A172 (cell line): ENCODE results near the gene ILKAP. TPM values are rescaled to one million over a fixed set of nuclear protein-coding genes. Genes with fewer than 3 reads are reported as not detected.
"Not testable (repeated sequence)": the region's sequence is repeated elsewhere in the genome, so short reads cannot be mapped to it uniquely, and the experiment has no call there.

ENCODE experiments used
- DNase-seq: peaks from one replicate; pipeline ENCODE4 v3.0.0-alpha.2; 2015; ENCODE audit warnings: low spot score
- total RNA-seq: library from RNA; depleted of rRNA; stranded (reverse); fragments of >200 nt; shearing (Covaris generic); gene quantifications from 2 replicates; pipeline ENCODE4 v1.2.3, GENCODE V29; 2014

The ILKAP gene
- total RNA-seq, 1 experiment from 2014 or later: 22.2 TPM

DNA sequence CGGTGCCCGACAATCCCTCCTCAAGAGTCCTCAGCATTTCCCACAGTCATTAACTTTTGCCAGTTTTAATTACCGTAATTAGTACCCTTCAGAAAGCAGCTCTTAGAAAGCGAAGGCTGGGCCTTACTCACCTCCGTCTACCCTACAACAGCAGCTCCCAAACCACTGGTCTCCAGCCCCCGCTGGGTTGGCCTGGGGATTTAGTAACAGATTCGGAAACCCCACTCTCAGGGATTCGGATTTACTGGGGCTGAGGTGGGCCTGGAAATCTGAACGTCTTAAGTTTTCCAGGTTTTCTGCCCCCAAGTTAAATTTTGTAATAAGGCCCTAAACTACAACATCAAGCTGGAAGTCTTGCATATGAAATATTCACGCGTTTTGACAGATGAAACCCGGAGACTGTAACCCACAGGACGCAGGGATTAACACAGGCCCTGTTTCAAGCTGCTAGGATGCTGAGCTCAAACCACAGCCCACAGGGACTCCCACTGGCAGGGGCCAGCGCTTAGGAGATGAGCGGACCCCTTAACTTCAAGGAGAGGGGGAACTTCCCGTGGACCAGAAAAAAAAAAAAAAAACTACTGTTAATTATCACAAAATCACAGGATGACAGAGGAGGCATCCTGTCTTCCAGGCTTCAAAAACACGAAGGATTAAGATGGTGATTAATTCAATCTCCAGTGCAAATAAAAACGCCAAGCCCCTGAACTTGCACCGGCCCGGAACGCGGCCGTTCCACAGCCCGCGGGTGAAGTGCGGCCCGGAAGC is 985 bp downstream of the ILKAP start:
- no peak for DNase-seq

DNA sequence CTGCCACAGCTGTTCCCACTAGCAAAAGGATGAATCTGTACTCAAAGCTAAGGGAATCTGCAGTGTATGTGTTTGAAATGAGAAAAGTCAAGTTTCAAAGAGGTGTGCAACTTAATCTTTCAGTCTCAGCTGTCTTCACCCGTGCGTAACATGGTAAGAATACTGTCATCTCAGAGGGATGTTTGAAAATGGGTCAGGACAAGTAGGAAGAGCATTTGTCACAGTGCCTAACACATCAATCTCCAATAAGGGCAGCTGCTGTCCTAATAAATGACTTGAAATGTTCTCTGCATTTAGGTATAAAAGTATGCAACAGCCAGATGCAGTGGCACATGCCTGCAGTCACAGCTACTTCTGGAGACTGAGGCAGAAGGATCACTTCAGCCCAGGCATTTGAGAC is 13.1 kb downstream of the ILKAP start:
- no peak for DNase-seq

DNA sequence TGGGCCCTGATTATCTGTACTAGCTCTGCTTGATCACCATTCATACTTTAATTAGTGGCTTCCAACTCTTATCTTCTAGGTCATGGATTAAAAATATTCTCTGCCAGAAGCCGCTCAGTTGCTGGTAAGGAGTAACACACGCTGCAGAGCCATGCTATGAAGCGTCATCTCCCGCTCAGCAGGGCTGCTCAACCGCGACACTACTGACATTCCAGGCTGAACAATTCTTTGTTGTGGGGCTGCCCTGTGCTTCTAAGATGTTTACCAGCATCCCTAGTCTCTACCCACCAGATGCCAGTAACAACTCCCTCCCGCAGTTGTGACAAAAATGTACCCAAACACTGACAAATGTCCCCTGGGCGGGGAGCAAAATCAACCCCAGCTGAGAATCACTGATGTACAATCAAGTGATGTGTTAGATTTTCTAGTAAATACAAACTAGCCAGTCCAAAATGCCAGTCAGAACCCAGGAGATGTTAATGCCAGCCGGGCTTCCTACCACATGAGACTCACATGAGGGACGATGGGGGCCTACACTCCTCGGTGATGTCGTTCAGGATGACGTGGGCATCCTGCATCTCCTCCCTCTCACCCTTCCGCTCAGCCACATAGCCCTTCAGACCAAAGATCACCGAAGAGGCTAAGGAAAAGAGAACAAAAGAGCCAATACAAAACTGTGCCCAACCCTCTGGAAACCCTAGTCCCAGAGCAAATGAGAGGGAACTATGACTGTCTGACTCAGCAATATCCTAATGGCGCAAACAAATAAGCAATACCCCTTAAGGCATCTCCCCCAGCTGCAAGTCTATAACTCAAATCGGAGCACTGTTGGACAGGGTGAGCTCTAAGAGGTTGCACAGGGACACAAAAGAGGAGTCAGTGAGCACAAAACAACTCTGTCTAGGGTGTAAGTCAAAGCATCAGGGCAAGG is 15.6 kb downstream of the ILKAP start:
- DNase-seq: no peak

DNA sequence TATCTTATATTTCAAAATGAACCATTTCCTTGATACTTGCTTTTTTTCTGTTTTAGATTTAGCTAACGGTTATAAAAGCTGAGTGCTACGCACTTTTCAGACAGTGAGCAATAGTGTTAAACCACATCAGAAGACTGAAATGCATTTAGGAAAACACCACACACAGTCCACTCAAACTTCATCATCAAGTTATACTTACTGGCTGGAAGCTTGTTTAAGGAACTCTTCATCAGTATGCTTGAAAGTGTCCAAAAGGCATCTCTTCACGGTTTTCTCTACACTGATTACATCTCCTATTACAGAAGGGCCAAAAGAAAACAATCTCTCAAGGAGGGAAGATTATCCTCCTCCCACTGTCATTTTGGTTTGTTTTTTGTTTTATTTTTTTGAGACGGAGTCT is 19.7 kb downstream of the ILKAP start:
- DNase-seq: no peak

DNA sequence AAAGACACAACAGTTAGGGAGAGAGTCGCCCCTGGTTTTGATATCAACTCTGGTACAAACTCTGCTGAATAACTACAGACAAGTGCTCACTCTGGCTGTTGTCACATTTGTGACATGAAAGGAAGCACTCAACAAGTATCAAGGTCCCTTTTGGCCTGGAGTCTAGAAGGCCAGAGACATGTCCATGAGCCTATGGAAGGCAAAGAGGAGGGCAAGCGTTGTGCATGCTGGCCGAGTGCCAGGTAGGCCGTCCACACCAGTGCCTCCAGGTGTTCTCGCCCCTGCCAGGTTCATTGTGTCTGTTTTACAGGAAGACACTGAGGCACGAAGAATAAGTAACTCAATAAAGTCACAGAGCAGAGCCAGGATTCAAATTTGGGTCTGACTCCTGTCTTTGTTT is 21.1 kb downstream of the ILKAP start:
- no peak for DNase-seq

DNA sequence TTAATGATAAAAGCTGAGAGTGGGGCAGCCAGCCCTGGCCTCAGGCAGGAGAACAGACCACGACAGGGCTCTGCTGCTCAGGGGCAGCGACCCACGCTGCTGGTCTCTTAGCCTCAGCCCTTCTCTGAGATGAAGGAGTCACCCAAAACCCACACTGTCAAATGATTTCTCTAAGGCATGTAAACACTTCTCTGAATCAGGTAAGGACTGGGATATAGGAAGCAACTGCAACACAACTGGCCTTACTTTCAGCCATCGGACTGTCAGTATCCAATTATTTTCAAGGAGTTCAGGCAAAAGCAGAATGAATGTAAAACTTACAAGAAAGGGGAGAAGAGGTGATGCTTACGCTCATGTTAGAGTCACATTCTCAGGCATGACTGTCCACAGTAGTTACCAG is 22.9 kb downstream of the ILKAP start:
- DNase-seq: no peak

DNA sequence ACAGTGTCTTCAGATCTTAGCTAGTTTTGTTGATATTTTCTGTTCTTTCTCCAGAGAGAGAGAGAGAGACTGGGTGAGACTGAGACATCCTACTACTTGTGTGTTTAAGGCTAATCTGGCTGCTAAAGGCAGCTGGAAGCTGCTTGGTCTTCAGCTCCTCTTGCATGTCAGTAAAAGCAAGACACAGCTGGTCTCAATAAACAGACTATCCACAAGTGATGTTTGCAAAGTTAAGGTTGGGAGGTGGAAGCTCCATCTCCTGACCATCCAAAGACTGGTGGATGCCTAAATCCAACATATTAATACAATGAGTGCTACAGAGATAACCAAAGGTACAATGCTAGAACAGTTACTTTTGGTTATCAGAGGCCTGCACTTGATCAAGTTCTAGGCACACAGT is 26.9 kb downstream of the ILKAP start:
- DNase-seq: no peak

DNA sequence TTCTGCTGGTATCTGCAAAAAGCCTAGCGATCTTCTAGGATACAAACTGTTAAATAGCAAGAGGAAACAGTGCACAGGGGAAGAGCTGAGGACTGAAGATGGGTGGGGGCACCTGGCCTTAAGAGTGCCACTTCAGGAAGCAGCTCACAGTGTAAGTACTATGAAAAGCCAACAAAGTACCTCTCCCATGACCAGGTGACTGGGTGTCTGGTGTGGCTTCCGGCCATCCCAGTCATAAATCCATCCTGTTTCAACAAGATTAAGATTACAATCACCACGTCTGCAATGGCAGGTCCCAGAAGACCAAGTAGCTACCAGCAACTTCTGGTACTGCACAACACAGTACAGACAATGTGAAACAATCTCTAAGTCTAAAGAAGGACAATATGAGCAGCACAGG is 28.8 kb downstream of the ILKAP start:
- DNase-seq: no peak

DNA sequence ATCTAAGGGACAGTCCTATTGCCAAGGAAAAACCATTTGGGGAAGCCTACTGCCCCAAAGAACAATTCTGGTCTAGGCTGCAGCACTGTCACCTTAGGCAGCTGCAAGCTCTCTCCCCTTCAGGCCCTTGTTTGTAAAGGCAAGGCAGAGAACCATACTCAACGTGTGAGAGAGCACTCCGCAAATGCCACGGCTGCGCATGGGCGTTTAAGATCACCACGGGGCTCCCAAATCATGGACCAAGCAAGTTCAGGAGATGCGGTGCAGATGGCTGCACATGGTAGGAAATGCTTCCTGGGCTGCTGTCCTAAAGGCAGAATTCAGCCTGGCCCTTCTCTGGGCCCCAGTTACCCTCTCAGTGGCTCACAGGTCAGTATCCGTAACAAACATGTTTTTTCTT is 29.2 kb downstream of the ILKAP start:
- DNase-seq: no peak

DNA sequence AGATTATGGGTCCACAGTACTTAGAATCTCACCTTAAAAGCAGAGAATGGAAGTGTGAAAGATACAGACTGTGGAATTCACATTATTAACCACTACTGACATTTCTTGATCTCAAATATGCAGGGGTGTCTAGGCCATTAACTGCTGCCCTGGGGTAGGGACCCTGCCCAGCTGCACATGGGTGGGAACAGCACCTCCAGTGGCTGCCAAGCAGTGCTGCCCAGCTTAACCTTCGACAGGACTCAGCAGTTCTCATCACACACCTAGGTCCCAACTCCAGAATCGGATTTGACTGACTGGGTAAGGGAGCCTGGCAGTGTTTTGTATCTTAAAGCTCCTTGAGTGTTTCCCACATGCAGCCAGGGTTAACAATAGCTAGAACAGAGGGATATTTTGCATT is 29.8 kb downstream of the ILKAP start:
- no peak for DNase-seq

DNA sequence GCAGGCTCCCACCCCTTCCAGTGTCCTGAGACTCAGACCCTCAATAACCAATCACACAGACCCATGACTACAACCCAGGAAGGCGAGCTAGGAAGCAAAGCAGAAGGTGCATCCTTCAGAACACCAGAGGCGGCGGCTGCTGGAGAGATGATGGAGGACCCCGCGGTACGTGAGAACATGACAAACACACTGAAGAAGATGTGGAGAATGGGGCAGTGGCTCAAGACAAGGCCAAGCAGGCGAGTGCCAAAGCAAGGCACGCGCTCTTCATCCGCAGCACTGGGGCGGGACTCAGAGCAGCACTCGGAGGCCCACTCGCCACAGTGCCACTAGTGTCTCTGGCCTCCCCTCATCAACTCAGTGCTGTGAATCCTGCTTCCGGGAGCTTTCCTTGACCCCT is 31.1 kb downstream of the ILKAP start:
- no peak for DNase-seq

DNA sequence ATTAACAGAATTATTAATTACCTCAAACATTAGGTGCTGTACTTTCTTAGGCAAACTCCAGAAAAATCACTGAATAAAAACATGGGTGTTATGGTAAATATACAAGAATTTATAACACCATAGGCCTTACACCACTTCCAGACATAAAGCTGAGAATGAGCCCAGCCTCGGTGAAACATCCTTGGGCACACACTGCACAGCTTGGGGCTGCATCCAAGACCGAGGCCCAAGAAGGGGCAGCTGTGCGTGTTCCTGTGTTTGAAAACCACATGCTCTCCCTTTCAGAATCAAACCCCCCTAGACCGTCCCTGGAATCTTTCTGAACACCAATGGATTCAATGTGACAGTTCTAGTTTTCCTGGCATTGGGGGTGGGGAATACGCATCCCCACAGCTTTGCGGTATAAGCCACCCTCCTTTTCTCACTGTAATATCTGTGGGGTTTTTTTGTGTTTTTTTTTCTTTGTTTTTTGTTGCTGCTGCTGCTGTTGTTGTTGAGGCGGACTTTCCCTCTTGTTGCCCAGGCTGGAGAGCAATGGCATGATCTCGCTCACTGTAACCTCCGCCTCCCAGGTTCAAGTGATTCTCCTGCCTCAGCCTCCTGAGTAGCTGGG is 31.8 kb downstream of the ILKAP start:
- DNase-seq: no peak

DNA sequence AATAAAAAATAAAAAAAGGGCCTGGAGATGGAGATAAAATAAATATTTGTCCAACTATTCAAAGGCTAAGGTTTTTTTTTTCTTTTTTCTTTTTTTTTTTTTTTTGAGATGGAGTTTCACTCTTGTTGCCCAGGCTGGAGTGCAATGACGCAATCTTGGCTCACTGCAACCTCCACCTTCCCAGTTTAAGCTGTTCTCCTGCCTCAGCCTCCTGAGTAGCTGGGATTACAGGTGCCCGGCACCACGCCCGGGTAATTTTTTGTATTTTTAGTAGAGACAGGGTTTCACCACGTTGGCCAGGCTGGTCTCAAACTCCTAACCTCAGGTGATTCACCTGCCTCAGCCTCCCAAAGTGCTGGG is 32.4 kb downstream of the ILKAP start:
- DNase-seq: not testable (repeated sequence)

DNA sequence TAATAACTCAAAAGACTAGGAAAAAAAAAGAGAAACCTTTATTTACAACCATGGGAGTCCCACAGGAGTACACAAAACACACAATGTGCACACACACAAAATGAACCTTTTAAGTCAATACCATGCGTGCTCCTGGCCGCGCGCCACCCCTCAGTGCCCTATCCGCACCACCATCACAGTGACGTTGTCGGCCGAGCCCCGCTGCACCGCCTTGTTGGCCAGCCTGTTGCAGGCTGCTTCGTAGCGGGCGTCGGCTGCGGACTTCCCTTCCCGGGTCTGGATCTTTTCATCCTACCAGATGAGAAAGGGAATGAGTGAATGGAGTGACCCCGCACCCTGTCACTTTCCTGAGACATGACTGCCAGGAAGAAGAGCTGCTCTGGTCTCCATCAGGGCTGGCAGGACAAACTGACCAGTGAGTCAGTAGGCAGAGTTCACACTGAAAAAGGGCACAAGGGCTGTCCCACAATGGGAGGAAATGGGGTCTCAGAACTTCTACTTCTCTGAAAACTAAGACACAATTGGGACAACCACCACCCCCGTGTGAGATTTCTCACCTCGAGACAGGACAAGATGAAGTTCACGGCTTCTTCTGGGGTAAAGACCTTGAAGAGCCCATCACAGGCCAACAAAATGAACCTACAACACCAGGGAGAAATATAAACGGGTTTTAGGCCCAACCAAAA is 33.0 kb downstream of the ILKAP start:
- DNase-seq: no peak

DNA sequence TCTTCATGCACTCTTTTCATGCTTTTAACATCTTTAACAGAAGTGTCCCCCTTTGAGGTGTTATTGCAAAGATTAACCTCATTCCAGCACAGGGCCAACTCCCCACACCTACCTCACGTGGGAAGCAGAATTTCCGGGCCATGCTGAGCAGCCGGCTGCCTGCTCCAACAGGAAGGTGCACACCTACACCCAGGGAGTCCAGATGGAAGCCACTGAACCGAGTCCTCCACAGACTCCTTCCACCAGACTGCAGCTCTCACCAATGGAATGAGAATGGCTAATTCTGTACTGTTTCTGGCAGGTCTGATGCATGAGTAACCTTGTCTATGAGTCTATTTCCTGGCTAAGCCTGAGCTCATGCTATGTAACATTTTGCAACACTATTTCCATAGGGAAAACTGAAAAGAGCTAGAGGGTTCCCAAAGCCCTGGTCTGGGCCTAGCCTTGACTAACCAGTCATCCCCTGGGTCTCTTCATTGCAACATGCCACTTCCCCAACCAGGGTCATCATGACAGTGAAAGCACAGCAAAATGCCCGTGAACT is 33.7 kb downstream of the ILKAP start:
- DNase-seq: peak; percentile 88

DNA sequence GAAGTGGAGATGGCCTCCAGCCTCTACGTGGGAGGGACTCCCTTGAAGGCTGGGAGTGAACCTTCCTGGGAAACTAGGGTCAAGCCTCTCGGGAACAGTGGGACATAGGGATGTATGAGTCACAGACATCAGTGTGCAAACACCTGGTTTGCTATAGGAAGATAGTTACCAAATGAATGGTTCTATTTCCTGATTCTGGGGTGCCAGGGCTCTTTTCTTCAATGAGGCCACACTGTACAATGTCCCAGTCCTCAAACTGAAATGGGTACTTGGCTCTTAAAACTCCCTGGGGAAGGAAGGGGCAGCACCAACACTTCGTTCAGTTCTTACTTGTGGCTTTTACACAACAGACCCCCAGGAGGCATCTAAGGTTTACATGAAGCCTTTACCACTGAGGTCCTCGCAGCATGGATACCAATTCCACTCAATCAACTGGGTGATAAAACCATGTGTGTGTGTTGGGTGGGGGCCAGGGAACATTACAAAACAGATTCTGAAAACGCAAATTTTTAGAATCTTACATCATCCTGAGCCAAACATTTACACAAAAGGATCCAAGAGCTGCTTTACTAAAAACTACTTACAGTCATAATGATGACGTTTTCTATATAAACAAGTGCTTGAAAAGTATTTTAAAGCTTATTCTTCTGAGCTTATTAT is 34.3 kb downstream of the ILKAP start:
- peak; percentile 69 for DNase-seq

DNA sequence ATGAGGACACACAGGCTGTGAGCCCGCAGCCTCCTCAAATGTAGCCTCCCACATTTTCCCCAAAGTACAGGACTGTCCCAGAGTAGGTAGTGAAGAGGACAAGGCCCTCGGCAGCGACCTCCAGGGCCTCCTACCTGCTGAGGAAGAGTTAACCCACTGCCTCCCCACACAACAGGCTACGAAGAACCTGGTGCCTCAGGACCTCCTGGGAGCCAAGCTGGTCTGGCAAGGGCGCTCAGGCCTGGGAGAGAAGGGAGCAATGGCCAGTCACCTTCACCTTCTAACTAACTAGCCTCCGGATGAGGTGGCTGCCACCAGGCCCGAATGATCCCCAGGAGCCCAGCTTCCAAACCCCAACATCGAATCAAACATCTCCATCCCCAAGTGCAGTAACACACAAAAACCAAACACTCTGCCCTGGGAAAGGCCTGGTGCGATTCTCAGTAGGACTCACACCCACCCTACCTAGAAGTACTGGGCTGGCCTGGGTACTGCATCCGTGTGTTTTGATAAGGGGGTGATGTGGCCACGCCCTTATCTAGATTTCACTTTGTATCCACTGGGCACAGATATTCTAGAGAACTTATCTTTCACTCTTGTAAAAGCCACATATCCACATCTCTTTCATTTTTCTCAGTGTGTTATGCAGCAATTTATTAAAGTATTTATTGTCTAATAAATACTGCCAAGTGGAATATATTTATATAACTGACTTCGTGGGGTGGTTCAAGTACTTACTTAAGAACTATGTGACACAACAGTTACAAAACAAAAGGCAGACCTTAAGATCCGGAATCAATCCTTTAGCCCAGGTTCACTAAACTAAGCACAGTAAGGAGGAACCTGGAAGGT is 35.1 kb downstream of the ILKAP start:
- no peak for DNase-seq

DNA sequence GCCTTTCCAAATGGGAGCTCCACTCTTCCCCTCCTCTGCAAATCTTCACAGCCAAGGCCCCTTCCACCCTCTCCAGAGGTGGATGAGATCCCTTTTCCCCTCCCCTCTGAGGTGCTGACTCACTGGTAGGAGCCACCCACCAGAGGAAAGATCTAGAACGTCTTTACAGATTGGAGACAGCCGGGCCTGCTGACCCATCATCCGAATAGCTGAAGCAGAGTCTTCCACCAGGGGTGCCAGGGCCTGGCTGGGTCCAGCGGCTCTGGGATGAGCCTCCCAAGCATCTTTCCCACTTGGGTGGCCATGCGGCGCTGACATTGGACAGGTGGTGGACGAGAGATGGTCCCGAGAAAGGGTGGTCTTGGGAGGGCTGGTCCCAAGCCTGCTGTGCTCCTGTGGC is 35.7 kb downstream of the ILKAP start:
- no peak for DNase-seq

DNA sequence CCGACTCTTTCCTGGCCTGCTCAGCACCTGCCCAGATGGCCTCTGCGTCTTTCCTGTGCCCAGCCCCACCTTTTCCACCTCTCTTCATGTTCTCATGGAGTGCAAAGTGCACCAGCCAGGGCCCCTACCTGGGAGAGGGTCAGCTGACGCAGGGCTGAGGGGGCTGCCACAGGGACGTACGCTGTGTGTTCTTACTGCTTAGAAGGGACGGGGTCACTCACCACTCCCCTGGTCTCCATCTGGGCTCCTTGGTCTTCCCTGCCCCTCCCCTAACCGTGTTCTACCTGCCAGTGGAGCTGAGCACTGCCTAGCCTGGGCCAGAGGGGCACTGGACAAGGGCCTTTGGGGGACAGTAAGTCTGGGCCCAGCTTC is 36.2 kb downstream of the ILKAP start:
- no peak for DNase-seq
